ENCODE results near the gene NUP188. TPM values are rescaled to one million over a fixed set of nuclear protein-coding genes. Genes with fewer than 3 reads are reported as not detected.

Gene NUP188
- total and polyA plus RNA-seq, 4 donors, result 6.9 to 34.7 (median 19.2) TPM

DNA sequence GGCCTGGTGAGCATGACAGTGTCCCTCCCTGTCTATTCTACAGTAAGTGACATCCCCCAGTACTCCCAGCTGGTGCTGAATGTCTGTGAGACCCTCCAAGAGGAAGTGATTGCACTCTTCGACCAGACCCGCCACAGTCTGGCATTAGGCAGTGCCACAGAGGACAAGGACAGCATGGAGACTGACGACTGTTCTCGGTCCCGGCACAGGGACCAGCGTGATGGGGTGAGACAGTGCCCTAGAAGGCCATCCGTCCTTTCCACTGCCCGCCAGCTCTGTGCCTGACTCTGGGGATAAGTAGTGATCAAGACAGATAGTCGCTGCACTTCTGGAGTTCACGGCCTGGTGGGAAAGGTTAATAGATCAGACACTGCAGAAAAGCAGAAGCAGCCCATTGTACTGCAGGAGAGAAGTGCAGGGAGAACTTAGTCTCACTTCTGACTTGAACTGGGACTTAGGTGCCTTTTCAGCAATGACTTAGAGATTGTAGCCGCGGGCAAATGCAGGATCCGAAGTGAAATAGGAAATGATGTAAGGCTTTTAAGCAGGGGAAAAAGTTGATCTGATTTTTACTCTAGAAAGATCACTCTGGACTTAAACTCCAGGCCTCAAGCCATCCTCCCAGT lies 52.2 kb downstream of the NUP188 start:
- TF ChIP-seq RAD21 (IDR thresholded peaks at IDR 0.05) (no peak), TAF1 (conservative IDR thresholded peaks at IDR 0.05) (no peak), YY1 (IDR thresholded peaks at IDR 0.05) (no peak), HNF4A (conservative IDR thresholded peaks at IDR 0.05) (no peak), EGR1 (IDR thresholded peaks at IDR 0.05; ENCODE audit: low read depth in 2 of 2) (no peak), FOXA1 (IDR thresholded peaks at IDR 0.05) (no peak), RXRA (IDR thresholded peaks at IDR 0.05) (no peak), GABPA (IDR thresholded peaks at IDR 0.05 in 1 of 2, conservative IDR thresholded peaks at IDR 0.05 in 1 of 2) (no peak), HNF4G (IDR thresholded peaks at IDR 0.05) (no peak), JUND (IDR thresholded peaks at IDR 0.05) (no peak), SP1 (IDR thresholded peaks at IDR 0.05) (no peak), FOXA2 (IDR thresholded peaks at IDR 0.05) (no peak), NR2F2 (IDR thresholded peaks at IDR 0.05) (no peak)
- TF ChIP-seq, protein P1, sequence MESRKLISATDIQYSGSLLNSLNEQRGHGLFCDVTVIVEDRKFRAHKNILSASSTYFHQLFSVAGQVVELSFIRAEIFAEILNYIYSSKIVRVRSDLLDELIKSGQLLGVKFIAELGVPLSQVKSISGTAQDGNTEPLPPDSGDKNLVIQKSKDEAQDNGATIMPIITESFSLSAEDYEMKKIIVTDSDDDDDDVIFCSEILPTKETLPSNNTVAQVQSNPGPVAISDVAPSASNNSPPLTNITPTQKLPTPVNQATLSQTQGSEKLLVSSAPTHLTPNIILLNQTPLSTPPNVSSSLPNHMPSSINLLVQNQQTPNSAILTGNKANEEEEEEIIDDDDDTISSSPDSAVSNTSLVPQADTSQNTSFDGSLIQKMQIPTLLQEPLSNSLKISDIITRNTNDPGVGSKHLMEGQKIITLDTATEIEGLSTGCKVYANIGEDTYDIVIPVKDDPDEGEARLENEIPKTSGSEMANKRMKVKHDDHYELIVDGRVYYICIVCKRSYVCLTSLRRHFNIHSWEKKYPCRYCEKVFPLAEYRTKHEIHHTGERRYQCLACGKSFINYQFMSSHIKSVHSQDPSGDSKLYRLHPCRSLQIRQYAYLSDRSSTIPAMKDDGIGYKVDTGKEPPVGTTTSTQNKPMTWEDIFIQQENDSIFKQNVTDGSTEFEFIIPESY (IDR thresholded peaks at IDR 0.05), result no peak
- TF ChIP-seq, protein P2, sequence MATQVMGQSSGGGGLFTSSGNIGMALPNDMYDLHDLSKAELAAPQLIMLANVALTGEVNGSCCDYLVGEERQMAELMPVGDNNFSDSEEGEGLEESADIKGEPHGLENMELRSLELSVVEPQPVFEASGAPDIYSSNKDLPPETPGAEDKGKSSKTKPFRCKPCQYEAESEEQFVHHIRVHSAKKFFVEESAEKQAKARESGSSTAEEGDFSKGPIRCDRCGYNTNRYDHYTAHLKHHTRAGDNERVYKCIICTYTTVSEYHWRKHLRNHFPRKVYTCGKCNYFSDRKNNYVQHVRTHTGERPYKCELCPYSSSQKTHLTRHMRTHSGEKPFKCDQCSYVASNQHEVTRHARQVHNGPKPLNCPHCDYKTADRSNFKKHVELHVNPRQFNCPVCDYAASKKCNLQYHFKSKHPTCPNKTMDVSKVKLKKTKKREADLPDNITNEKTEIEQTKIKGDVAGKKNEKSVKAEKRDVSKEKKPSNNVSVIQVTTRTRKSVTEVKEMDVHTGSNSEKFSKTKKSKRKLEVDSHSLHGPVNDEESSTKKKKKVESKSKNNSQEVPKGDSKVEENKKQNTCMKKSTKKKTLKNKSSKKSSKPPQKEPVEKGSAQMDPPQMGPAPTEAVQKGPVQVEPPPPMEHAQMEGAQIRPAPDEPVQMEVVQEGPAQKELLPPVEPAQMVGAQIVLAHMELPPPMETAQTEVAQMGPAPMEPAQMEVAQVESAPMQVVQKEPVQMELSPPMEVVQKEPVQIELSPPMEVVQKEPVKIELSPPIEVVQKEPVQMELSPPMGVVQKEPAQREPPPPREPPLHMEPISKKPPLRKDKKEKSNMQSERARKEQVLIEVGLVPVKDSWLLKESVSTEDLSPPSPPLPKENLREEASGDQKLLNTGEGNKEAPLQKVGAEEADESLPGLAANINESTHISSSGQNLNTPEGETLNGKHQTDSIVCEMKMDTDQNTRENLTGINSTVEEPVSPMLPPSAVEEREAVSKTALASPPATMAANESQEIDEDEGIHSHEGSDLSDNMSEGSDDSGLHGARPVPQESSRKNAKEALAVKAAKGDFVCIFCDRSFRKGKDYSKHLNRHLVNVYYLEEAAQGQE (IDR thresholded peaks at IDR 0.05), result no peak
- TF ChIP-seq, protein P3, sequence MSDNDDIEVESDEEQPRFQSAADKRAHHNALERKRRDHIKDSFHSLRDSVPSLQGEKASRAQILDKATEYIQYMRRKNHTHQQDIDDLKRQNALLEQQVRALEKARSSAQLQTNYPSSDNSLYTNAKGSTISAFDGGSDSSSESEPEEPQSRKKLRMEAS (IDR thresholded peaks at IDR 0.05), result no peak
- TF ChIP-seq, protein P4, sequence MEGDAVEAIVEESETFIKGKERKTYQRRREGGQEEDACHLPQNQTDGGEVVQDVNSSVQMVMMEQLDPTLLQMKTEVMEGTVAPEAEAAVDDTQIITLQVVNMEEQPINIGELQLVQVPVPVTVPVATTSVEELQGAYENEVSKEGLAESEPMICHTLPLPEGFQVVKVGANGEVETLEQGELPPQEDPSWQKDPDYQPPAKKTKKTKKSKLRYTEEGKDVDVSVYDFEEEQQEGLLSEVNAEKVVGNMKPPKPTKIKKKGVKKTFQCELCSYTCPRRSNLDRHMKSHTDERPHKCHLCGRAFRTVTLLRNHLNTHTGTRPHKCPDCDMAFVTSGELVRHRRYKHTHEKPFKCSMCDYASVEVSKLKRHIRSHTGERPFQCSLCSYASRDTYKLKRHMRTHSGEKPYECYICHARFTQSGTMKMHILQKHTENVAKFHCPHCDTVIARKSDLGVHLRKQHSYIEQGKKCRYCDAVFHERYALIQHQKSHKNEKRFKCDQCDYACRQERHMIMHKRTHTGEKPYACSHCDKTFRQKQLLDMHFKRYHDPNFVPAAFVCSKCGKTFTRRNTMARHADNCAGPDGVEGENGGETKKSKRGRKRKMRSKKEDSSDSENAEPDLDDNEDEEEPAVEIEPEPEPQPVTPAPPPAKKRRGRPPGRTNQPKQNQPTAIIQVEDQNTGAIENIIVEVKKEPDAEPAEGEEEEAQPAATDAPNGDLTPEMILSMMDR (IDR thresholded peaks at IDR 0.05; ENCODE audit: low read depth, low read length, missing input control), result no peak
- TF ChIP-seq, protein P5, sequence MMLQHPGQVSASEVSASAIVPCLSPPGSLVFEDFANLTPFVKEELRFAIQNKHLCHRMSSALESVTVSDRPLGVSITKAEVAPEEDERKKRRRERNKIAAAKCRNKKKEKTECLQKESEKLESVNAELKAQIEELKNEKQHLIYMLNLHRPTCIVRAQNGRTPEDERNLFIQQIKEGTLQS (IDR thresholded peaks at IDR 0.05), result no peak
- no peak for DNase-seq (ENCODE audit: low spot score)
- H3K9me3 ChIP-seq (ENCODE audit: control insufficient read depth in 4 of 4, low read length in 3 of 4), result no peaks in the 10 kb centered on the region
- H3K9ac ChIP-seq (ENCODE audit: low read depth in 1 of 2, low read length in 2 of 2), result no peak overlapping the region
- no peaks in the 10 kb centered on the region for H3K4me1 ChIP-seq (ENCODE audit: control insufficient read depth in 4 of 4, insufficient read depth in 4 of 4, low read length in 3 of 4)
- peaks cover 14 to 75% (median 52%) of the 10 kb centered on the region in 4 donors for H3K36me3 ChIP-seq (ENCODE audit: control insufficient read depth in 4 of 4, insufficient read depth in 3 of 4, low read depth in 1 of 4, low read length in 3 of 4)
- H3K27ac ChIP-seq (ENCODE audit: low read depth in 1 of 2, low read length in 2 of 2), result no peak overlapping the region
- H3K27me3 ChIP-seq (ENCODE audit: control insufficient read depth in 4 of 4, insufficient read depth in 4 of 4, low read length in 3 of 4), result no peaks in the 10 kb centered on the region
- H3K4me3 ChIP-seq (ENCODE audit: low read depth in 1 of 3, low read length in 3 of 3), result no peak overlapping the region
- 91% methylated on average over 13 of the region's 13 CpGs for WGBS

All from liver (tissue), 9 donors.